Neural progenitor cell (in vitro differentiated cells): ENCODE measurements around the gene BCKDHB. TPM values are rescaled to one million over a fixed set of nuclear protein-coding genes. Genes with fewer than 3 reads are reported as not detected.

ENCODE experiments used
- DNase-seq: peaks from one replicate; pipeline ENCODE4 v3.0.0-alpha.2; 2016; ENCODE audit warnings: low spot score
- H2AFZ ChIP-seq: fragments of 200-600 bp; sonication (generic); replicated peaks from 2 replicates; pipeline ENCODE4 v1.6.1; 2016; ENCODE audit warnings: antibody characterized with exemption
- H3F3A ChIP-seq: fragments of 200-600 bp; sonication (generic); 2 replicates; pipeline ENCODE4 v1.6.1; 2016; ENCODE audit warnings: antibody characterized with exemption, low read depth
- H3K27ac ChIP-seq: fragments of 200-600 bp; sonication (generic); 2 replicates; pipeline ENCODE4 v1.5.1; 2016; ENCODE audit warnings: mild to moderate bottlenecking
- H3K27me3 ChIP-seq: fragments of 200-600 bp; sonication (generic); 2 replicates; pipeline ENCODE4 v1.6.1; 2016; ENCODE audit warnings: mild to moderate bottlenecking, moderate library complexity
- H3K36me3 ChIP-seq: fragments of 200-600 bp; sonication (generic); 2 replicates; pipeline ENCODE4 v1.5.1; 2016
- H3K4me1 ChIP-seq: fragments of 200-600 bp; sonication (generic); 2 replicates; pipeline ENCODE4 v1.6.1; 2016; ENCODE audit warnings: mixed run types
- H3K4me2 ChIP-seq: fragments of 200-600 bp; sonication (generic); 2 replicates; pipeline ENCODE4 v1.6.1; 2016
- H3K4me3 ChIP-seq: fragments of 200-600 bp; sonication (generic); 2 replicates; pipeline ENCODE4 v1.5.1; 2016
- H3K79me2 ChIP-seq: fragments of 200-600 bp; sonication (generic); 2 replicates; pipeline ENCODE4 v1.6.1; 2016; ENCODE audit warnings: low read depth
- H3K9ac ChIP-seq: fragments of 200-600 bp; sonication (generic); 2 replicates; pipeline ENCODE4 v1.6.1; 2016
- H3K9me3 ChIP-seq: fragments of 200-600 bp; sonication (generic); 2 replicates; pipeline ENCODE4 v1.5.1; 2016; ENCODE audit warnings: low read depth
- H4K20me1 ChIP-seq: fragments of 200-600 bp; sonication (generic); 2 replicates; pipeline ENCODE4 v1.6.1; 2016; ENCODE audit warnings: low read depth
- H3K27ac Mint-ChIP-seq: 3 replicates; pipeline ENCODE4 v1.8.0; 2021; ENCODE audit warnings: mixed read lengths
- H3K27me3 Mint-ChIP-seq: 2 replicates; pipeline ENCODE4 v1.8.0; 2022; ENCODE audit warnings: low read depth, mild to moderate bottlenecking, inconsistent platforms, moderate library complexity, mixed read lengths; ENCODE audit not compliant: insufficient read depth
- H3K36me3 Mint-ChIP-seq: 3 replicates; pipeline ENCODE4 v1.8.0; 2021; ENCODE audit warnings: mixed read lengths
- H3K4me1 Mint-ChIP-seq: 3 replicates; pipeline ENCODE4 v1.8.0; 2021; ENCODE audit warnings: mixed read lengths
- H3K4me3 Mint-ChIP-seq: 3 replicates; pipeline ENCODE4 v1.8.0; 2021; ENCODE audit warnings: mild to moderate bottlenecking, moderate library complexity, mixed read lengths
- H3K9me3 Mint-ChIP-seq: 3 replicates; pipeline ENCODE4 v1.8.0; 2020; ENCODE audit warnings: mixed read lengths
- EZH2 ChIP-seq: fragments of 200-600 bp; sonication (generic); IDR thresholded peaks from 2 replicates; pipeline ENCODE4 v1.6.1; 2017; ENCODE audit warnings: antibody characterized with exemption, mild to moderate bottlenecking, moderate library complexity
- EZH2phosphoT487 ChIP-seq: fragments of 200-600 bp; sonication (generic); IDR thresholded peaks from 2 replicates; pipeline ENCODE4 v1.6.1; 2017; ENCODE audit warnings: antibody characterized with exemption
- total RNA-seq: library from RNA; depleted of rRNA; stranded (reverse); fragments of >200 nt; gene quantifications from 2 replicates; pipeline ENCODE4 v1.2.3, GENCODE V29; 2015; ENCODE audit warnings: low replicate concordance
- TF ChIP-seq, protein P1 (sequence below): fragments of 200-600 bp; sonication (generic); IDR thresholded peaks from 2 replicates; pipeline ENCODE4 v1.5.1; 2017; ENCODE audit warnings: antibody characterized with exemption, mild to moderate bottlenecking

BCKDHB gene
- total RNA-seq, 1 donor from 2014 or later = 48.2 TPM

DNA sequence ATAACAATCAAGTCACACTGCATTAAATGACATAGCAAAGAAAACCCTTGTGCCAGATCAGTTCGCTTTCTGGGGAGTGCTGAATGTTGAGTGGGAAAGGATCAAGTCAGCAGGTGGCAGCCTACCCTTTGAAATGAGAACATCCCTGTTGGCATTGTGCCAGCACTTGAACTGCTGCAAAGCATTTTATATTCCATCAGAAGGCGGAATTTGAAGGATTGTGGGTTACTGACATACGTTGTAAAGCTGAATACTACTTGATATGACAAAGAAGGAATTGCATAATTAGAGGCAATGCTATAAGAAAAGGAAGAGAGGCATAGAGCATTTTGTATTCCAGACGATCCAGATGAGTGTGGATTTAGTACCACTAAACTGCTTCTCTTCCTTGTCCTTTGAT is 26.5 kb downstream of the BCKDHB start:
- H3K27me3 Mint-ChIP-seq = no peaks in the 10 kb centered on the region
- Histone ChIP-seq H3K9me3 (no peaks in the 10 kb centered on the region), H3K4me1 (no peaks in the 10 kb centered on the region)

GRCh38 chr6:80134065-80134464 is 27.6 kb downstream of the BCKDHB start:
- peaks cover 10% of the 10 kb centered on the region for H3K36me3 ChIP-seq

More for the DNA sequence above, 26.5 kb downstream of the BCKDHB start:
- Histone ChIP-seq H3F3A (no peaks in the 10 kb centered on the region), H3K9ac (no peak overlapping the region), H3K36me3 (peaks cover 10% of the 10 kb centered on the region), H3K27me3 (no peaks in the 10 kb centered on the region), H3K4me2 (no peak overlapping the region), H3K27ac (no peak overlapping the region), H4K20me1 (no peaks in the 10 kb centered on the region), H3K4me3 (no peak overlapping the region), H3K79me2 (no peaks in the 10 kb centered on the region), H2AFZ (no peak overlapping the region)
- TF ChIP-seq EZH2 (no peak), EZH2phosphoT487 (no peak)
- TF ChIP-seq, protein P1, sequence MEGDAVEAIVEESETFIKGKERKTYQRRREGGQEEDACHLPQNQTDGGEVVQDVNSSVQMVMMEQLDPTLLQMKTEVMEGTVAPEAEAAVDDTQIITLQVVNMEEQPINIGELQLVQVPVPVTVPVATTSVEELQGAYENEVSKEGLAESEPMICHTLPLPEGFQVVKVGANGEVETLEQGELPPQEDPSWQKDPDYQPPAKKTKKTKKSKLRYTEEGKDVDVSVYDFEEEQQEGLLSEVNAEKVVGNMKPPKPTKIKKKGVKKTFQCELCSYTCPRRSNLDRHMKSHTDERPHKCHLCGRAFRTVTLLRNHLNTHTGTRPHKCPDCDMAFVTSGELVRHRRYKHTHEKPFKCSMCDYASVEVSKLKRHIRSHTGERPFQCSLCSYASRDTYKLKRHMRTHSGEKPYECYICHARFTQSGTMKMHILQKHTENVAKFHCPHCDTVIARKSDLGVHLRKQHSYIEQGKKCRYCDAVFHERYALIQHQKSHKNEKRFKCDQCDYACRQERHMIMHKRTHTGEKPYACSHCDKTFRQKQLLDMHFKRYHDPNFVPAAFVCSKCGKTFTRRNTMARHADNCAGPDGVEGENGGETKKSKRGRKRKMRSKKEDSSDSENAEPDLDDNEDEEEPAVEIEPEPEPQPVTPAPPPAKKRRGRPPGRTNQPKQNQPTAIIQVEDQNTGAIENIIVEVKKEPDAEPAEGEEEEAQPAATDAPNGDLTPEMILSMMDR = peak; percentile 45
- Mint-ChIP-seq H3K27ac (no peak overlapping the region), H3K36me3 (peaks cover 27% of the 10 kb centered on the region), H3K4me1 (peaks cover 11% of the 10 kb centered on the region), H3K4me3 (no peak overlapping the region), H3K9me3 (no peaks in the 10 kb centered on the region)
- DNase-seq = peak; percentile 47

DNA sequence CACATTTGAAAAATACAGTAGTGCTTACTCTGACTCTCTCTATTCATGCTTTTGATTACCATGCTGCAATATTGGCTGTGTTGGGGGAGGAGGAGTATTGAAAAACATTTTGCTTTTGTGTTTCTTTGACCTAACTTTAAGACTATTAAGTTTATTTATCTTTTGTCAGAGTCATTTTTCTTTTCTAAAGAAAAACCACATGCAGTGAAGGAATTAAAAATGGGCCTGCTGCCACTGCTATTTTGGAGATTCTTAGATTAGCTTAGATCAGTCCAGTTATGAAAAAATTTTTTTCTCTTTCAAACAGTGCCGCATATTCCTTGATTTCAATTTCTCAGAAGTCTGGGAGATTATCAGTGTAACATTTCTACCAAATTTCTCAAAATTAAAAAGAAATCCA is 36.1 kb downstream of the BCKDHB start:
- H3K9ac ChIP-seq = no peak overlapping the region
- no peaks in the 10 kb centered on the region for H4K20me1 ChIP-seq
- H3K4me1 Mint-ChIP-seq = no peaks in the 10 kb centered on the region
- H3K9me3 Mint-ChIP-seq = peaks cover 5% of the 10 kb centered on the region
- no peak overlapping the region for H3K4me3 ChIP-seq
- H3K27ac Mint-ChIP-seq = no peak overlapping the region
- no peaks in the 10 kb centered on the region for H3K79me2 ChIP-seq
- H3K4me2 ChIP-seq = no peak overlapping the region
- no peaks in the 10 kb centered on the region for H3K4me1 ChIP-seq
- no peaks in the 10 kb centered on the region for H3K27me3 ChIP-seq
- peaks cover 13% of the 10 kb centered on the region for H3K36me3 Mint-ChIP-seq
- no peak for TF ChIP-seq EZH2phosphoT487
- no peak overlapping the region for H3K4me3 Mint-ChIP-seq
- no peaks in the 10 kb centered on the region for H3K36me3 ChIP-seq
- H2AFZ ChIP-seq = no peak overlapping the region
- H3K27ac ChIP-seq = no peak overlapping the region
- H3K27me3 Mint-ChIP-seq = no peaks in the 10 kb centered on the region
- no peak for DNase-seq
- H3F3A ChIP-seq = no peaks in the 10 kb centered on the region
- no peaks in the 10 kb centered on the region for H3K9me3 ChIP-seq

More at GRCh38 chr6:80134065-80134464, 27.6 kb downstream of the BCKDHB start:
- no peak overlapping the region for H3K9ac ChIP-seq
- Mint-ChIP-seq H3K36me3 (peaks cover 22% of the 10 kb centered on the region), H3K4me1 (peaks cover 11% of the 10 kb centered on the region), H3K27ac (no peak overlapping the region), H3K9me3 (no peaks in the 10 kb centered on the region), H3K4me3 (no peak overlapping the region), H3K27me3 (no peaks in the 10 kb centered on the region)
- TF ChIP-seq, protein P1 = no peak
- TF ChIP-seq EZH2phosphoT487 (no peak), EZH2 (no peak)
- no peak overlapping the region for H3K27ac ChIP-seq
- H3K79me2 ChIP-seq = no peaks in the 10 kb centered on the region
- H4K20me1 ChIP-seq = no peaks in the 10 kb centered on the region
- no peaks in the 10 kb centered on the region for H3F3A ChIP-seq
- no peak overlapping the region for H3K4me3 ChIP-seq
- no peak overlapping the region for H2AFZ ChIP-seq
- H3K4me2 ChIP-seq = no peak overlapping the region
- H3K27me3 ChIP-seq = no peaks in the 10 kb centered on the region
- no peaks in the 10 kb centered on the region for H3K9me3 ChIP-seq
- no peaks in the 10 kb centered on the region for H3K4me1 ChIP-seq
- DNase-seq = no peak

GRCh38 chr6:80143419-80143937 is 37.0 kb downstream of the BCKDHB start:
- Histone ChIP-seq H3K4me1 (no peaks in the 10 kb centered on the region), H2AFZ (no peak overlapping the region), H4K20me1 (no peaks in the 10 kb centered on the region), H3K4me2 (no peak overlapping the region), H3K9me3 (no peaks in the 10 kb centered on the region), H3K79me2 (no peaks in the 10 kb centered on the region), H3K27ac (no peak overlapping the region), H3K36me3 (no peaks in the 10 kb centered on the region), H3K4me3 (no peak overlapping the region), H3K27me3 (no peaks in the 10 kb centered on the region), H3F3A (no peaks in the 10 kb centered on the region), H3K9ac (no peak overlapping the region)
- TF ChIP-seq EZH2 = no peak
- TF ChIP-seq EZH2phosphoT487 = no peak
- TF ChIP-seq, protein P1 = no peak
- peaks cover 16% of the 10 kb centered on the region for H3K36me3 Mint-ChIP-seq
- H3K27me3 Mint-ChIP-seq = no peaks in the 10 kb centered on the region
- no peaks in the 10 kb centered on the region for H3K4me1 Mint-ChIP-seq
- no peak for DNase-seq
- no peak overlapping the region for H3K4me3 Mint-ChIP-seq
- H3K27ac Mint-ChIP-seq = no peak overlapping the region
- peaks cover 7% of the 10 kb centered on the region for H3K9me3 Mint-ChIP-seq
